Measurements from ENCODE around the gene DCST1.

DNA sequence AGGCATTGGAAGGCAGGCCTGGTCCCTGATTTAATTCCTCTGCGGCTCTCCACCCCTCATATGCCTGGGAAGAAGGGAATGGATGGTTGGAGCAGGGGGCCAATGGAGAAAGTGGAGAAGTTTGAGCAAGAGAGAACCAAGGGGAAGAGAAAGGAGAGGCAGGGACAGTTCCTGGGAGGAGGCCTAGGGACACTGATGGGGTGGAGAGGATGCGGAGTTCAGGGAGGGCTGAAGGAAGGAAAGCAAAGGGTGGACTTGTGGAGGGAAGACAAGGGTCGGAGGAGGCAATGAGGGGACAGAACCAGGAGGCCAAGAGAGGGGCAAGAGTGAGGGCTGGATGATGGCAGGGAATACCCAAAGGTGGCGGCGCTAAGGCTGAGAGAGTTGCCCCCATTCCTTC is 23.9 kb upstream of the DCST1 start:
- TF ChIP-seq GATA2 (IDR thresholded peaks at IDR 0.05; ENCODE audit: low read depth, low read length), result no peak
- no peak for TF ChIP-seq GATA3 (IDR thresholded peaks at IDR 0.05; ENCODE audit: low read depth, low read length)

Data from SH-SY5Y (cell line).